ENCODE data around the gene KRT7.

- TF ChIP-seq CTCF (conservative IDR thresholded peaks at IDR 0.05) (no peak), EZH2 (IDR thresholded peaks at IDR 0.05; ENCODE audit: low read depth) (no peak)
These were observed 592 bp downstream of the KRT7 start for GRCh38 chr12:52233462-52234207.
